ENCODE measurements around the gene SPINK7.

Gene SPINK7

GRCh38 chr5:148347706-148348105 lies 35.5 kb downstream of the SPINK7 start:
- no peak for DNase-seq

- DNase-seq = no peak
These were observed 40.5 kb downstream of the SPINK7 start for GRCh38 chr5:148352696-148353095.

GRCh38 chr5:148353634-148354033 lies 41.4 kb downstream of the SPINK7 start:
- no peak for DNase-seq

- no peak for DNase-seq
These were observed 52.1 kb downstream of the SPINK7 start for GRCh38 chr5:148364343-148364742.

All from fibroblast of skin of right quadriceps (primary cell).